GM19455 (cell line): Measurements from ENCODE around the gene NFAT5.
"Not testable (repeated sequence)": the region's sequence is repeated elsewhere in the genome, so short reads cannot be mapped to it uniquely, and the experiment has no call there.

Experiments used
- ATAC-seq: cut with Tn5 transposase; IDR thresholded peaks from one replicate; pipeline ENCODE4 v1.9.1; 2021; ENCODE audit not compliant: unreplicated experiment

NFAT5 gene

GRCh38 chr16:69565671-69566239 is at the start of gene NFAT5:
Gene NFAT5, plus strand, starts transcription at chr16:69565966. Its CDS starts 336 bp downstream, at chr16:69566302.
- ATAC-seq: no peak

- ATAC-seq: not testable (repeated sequence)
These were observed 47.9 kb upstream of the NFAT5 start for GRCh38 chr16:69517914-69518313.

DNA sequence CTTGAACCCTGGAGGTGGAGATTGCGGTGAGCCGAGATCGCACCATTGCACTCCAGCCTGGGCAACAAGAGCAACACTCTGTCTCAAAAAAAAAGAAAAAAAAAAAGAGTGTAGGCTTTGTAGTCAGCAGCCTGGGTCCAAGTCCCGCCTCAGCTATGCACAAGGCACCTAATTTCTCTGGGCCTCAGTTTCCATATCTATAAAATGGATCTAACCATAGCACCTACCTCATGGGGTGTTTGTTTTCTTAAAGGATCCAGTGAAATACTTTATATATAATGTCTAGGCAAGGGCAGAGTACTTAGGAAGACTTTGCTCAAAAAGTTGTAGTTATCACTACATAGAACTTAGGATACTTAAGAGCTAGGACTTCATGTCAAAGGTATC is 45.4 kb upstream of the NFAT5 start:
- ATAC-seq: no peak

DNA sequence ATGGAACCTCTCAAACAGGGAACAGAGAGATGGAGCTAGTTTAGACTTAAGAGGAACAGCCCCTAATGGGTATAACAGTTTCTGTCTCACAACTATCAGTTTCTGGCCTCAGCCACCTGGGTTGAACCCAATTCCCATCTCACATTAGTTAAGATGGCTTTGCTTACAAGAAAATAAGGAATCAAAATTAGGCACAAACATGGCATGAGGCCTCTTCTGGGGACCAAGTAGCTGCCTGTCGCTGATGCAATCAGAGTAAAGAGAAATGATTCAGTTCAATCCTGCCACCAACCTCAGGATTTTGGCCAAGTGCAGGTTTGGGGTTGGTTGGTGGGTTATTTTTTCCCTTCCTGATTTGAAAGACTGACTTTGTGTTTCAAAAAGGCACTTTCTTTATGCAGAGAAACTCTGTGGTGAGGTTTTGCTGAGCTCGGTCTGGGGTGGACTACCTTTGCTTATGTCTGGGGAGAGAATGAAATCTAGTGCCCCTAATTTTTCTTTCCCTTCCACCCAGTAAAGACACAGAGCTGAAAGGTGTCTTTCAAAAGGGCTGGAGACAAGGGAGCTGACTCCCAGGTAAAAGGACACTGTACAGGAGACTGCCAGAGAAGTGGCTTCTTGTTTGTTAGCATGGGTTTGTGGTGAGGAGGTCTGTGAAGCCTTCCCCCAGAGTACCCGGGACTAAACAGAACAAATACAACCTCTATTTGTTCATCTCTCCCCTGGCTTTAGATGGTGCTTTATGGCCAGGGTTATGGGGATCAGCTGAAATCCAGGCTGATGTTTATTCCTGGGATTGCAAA is 44.8 kb upstream of the NFAT5 start:
- ATAC-seq: peak; percentile 63

- ATAC-seq: no peak
These were observed 43.7 kb upstream of the NFAT5 start for GRCh38 chr16:69522041-69522578.

- ATAC-seq: no peak
These were observed 42.9 kb upstream of the NFAT5 start for GRCh38 chr16:69522732-69523404.

DNA sequence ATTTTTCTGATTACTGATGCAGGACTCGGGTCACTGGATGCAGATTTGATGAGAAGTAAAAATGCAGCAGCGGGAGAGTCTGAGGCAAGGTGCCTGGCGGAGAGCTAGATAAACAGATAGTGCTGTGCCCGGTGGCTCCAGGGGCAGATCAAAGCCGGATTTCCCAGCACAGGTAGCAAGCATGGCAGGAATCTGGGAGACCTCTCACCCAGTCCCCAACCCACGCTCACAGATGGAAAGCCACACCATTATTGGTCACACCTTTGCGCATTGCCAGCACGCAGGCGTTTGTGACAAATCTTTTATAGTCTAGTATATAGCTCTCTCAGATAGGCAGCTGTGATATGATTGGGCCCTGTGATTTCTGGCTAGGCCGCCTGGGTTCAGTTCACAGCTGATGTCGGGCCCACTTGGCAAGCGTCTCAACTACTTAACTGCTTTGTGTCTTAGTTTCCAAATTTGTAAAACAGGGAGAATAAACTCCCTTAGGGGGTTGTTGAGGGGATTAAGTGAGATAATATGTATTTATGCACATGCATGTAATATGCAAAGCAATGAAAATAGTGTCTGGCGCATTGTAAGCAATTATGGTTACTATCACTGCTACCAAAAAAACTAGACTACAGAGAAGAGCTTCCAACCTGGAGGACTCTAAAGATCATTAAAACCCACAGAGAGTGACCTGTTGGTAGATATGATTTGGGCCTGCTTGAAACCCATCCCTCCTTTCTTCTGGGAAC is 42.0 kb upstream of the NFAT5 start:
- ATAC-seq: no peak

DNA sequence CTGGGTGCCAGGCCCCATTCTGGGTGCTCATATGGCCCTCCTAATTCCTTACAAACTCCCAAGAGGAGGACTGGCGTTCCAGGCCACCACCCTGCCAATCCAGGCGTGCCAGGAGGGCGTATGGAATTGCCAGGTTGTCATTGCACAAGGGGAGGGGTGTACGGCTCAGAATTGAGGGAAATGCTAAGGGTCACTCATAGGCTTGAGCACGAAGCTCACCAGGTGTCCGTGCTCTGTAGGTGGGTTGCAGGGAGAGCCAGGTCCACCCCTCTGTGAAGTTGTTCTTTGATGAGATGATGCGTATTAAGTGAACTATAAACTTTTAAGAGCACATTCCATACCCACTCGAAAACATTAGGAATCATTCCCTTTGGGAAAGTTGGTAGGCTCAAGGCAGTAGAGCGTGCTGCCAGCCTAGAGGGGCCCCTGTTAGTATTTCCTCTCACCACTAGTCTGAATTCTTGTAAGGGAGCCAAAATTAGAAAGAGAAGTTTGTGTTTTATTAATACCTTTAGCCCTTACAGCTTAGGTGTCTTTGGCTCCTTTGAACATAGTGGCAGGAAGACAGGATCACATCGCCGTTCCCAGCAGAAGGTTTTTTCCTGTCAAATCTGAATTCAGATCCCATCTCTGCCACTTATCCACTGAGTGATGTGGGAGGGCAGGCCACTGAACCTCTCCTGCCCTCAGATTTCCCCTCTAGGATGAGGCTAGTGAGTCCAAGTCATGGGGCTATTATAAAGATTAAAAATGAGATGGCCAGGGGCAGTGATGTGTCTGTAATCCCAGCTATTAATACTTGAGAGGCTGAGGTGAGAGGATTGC is 38.7 kb upstream of the NFAT5 start:
- ATAC-seq: no peak

GRCh38 chr16:69531988-69532387 is 33.8 kb upstream of the NFAT5 start:
- ATAC-seq: no peak

DNA sequence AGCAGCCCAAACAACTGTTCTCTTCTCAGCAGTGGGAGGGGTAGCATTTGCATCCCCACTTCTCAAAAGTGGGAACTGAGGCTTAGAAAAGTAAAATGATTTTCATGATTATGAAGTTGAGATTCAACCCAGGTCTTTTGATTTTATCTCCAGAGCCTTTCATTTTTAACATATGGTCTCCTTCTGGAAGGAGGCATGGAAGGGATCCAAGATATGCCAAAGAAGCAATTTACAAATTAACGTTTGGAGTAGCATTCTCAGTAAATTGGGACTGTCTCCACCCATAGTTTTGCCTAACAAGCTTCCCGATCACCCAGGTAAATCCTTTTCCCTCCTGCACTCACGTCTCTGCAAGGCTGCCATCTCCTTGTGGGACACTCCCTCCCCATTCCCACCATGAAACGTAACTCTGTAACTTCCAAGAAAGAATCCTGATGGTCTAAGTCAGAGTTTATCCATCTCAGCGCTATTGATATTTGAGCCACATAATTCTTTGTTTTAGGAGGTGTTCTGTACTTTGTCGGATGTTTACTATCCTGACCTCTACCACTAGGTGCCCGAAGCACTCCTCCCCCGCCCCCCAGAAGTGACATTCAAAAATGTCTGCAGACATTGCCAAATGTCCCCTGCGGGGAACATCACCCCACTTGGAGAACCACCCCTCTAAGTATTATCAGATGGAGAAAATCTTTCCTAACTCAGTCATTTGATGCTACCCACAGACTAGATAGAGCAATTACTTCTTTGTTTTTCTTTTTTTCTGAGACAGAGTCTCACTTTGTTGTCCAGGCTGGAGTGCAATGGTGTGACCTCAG is 32.9 kb upstream of the NFAT5 start:
- ATAC-seq: no peak

DNA sequence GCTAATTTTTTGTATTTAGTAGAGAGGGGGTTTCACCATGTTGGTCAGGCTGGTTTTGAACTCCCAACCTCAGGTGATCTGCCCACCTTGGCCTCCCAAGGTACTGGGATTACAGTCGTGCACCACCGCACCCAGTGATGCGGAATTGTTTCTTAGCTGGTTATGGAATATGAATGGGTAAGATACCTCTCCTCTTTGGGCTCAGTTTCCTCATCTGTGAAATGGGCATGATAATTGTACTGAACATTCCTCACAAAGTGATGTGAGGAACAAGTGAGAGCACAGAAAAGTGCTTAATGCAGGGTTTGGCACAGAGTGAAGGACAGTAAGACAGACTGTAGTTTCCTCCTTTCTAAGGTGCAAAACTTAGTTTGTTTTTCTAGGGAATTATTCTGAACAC is 31.0 kb upstream of the NFAT5 start:
- ATAC-seq: no peak

GRCh38 chr16:69535123-69536050 is 30.4 kb upstream of the NFAT5 start:
- ATAC-seq: no peak

DNA sequence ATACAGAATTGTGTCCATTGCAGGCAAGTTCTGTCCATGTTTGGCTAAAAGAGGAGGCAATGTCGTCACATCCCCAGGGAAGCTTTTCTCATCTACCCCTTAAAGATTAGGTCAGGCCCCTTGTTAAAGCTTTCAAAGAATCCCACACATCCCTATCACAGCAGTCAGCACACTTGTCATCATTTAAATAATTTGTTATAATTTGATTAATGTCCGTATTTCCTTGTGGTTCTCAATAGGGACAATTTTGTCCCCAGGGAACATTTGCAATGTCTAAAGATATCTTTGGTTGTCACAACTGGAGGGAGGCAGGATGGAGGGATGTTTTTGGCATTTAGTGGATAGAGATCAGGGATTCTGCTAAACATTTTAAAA is 28.1 kb upstream of the NFAT5 start:
- no peak for ATAC-seq

GRCh38 chr16:69538808-69539207 is 27.0 kb upstream of the NFAT5 start:
- no peak for ATAC-seq

- no peak for ATAC-seq
These were observed 22.8 kb upstream of the NFAT5 start for GRCh38 chr16:69542974-69543373.

GRCh38 chr16:69544088-69544487 is 21.7 kb upstream of the NFAT5 start:
- ATAC-seq: no peak

- not testable (repeated sequence) for ATAC-seq
These were observed 19.1 kb upstream of the NFAT5 start for GRCh38 chr16:69546663-69547062.

DNA sequence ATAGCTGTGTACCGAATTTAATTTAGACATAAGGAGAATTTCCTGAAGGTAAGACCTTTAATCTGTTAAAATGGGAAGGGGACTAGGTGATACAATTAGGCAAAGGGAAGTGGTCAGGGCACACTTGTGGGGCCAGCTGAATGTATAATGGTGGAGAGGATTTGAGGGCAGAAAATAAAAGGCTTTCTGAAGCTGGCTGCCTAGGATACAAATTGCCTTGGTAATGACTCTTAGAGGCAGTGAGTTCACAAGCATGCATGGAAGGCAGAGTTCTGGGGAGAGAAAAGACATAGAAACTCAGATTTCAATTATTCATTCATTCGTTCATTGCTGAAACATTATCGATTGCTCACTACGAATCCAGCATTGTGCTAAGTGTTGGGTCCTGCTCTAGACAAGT is 12.4 kb upstream of the NFAT5 start:
- ATAC-seq: no peak
